Progenitor cell of endocrine pancreas (in vitro differentiated cells): ENCODE results near the gene ORC2. TPM values are rescaled to one million over a fixed set of nuclear protein-coding genes. Genes with fewer than 3 reads are reported as not detected.
"Not testable (repeated sequence)": the region's sequence is repeated elsewhere in the genome, so short reads cannot be mapped to it uniquely, and the experiment has no call there.

Experiments
- DNase-seq: peaks from one replicate; pipeline ENCODE4 v3.0.0; 2021; ENCODE audit warnings: low spot score; ENCODE audit not compliant: unreplicated experiment
- H3K27ac Mint-ChIP-seq: 2 replicates; pipeline ENCODE4 v1.8.0; 2021; ENCODE audit warnings: mild to moderate bottlenecking, moderate library complexity, mixed read lengths
- H3K27me3 Mint-ChIP-seq: 2 replicates; pipeline ENCODE4 v1.8.0; 2021; ENCODE audit warnings: mixed read lengths
- H3K36me3 Mint-ChIP-seq: 2 replicates; pipeline ENCODE4 v1.8.0; 2022; ENCODE audit warnings: mixed read lengths; ENCODE audit not compliant: insufficient read depth
- H3K4me1 Mint-ChIP-seq: 2 replicates; pipeline ENCODE4 v1.8.0; 2021; ENCODE audit warnings: low read depth, mixed read lengths
- H3K4me3 Mint-ChIP-seq: 2 replicates; pipeline ENCODE4 v1.8.0; 2021; ENCODE audit warnings: low read depth, mild to moderate bottlenecking, moderate library complexity, mixed read lengths
- H3K9me3 Mint-ChIP-seq: 2 replicates; pipeline ENCODE4 v1.8.0; 2021; ENCODE audit warnings: low read depth, mixed read lengths
- total RNA-seq: library from RNA; stranded (reverse); gene quantifications from 2 replicates; pipeline ENCODE4 v1.2.1, GENCODE V29; 2021
- TF ChIP-seq, protein P1 (sequence below): fragments of 200-600 bp; sonication (generic); IDR thresholded peaks from one replicate; pipeline ENCODE4 v1.5.0; 2021; ENCODE audit warnings: antibody characterized with exemption, mild to moderate bottlenecking; ENCODE audit not compliant: unreplicated experiment

Gene ORC2
- total RNA-seq, 1 donor from 2014 or later: 39.5 TPM

DNA sequence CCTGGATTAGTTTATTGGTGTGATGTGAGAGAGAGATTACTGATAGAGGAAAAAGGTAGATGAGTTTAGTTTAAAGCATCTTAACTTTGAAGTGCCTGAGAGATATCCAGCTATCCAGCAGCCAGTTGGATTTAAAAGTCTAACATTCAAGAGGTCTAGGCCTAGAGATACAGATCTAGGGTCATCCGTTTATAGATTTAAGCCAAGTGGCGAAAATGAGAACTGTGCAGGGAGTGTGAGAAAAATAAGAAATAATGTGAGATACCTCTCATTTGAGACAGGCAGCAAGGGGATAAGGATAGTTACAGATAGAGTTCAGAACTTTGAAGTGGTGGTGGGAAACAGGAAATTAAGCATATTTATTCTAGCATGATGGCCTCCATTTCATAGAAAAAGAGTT is 5.3 kb upstream of the ORC2 start:
- H3K4me1 Mint-ChIP-seq: peaks cover 21% of the 10 kb centered on the region
- H3K4me3 Mint-ChIP-seq: no peak overlapping the region
- H3K27me3 Mint-ChIP-seq: no peaks in the 10 kb centered on the region
- no peaks in the 10 kb centered on the region for H3K9me3 Mint-ChIP-seq
- H3K36me3 Mint-ChIP-seq: peaks cover 3% of the 10 kb centered on the region
- peak overlapping the region; percentile 6 for H3K27ac Mint-ChIP-seq
- TF ChIP-seq, protein P1, sequence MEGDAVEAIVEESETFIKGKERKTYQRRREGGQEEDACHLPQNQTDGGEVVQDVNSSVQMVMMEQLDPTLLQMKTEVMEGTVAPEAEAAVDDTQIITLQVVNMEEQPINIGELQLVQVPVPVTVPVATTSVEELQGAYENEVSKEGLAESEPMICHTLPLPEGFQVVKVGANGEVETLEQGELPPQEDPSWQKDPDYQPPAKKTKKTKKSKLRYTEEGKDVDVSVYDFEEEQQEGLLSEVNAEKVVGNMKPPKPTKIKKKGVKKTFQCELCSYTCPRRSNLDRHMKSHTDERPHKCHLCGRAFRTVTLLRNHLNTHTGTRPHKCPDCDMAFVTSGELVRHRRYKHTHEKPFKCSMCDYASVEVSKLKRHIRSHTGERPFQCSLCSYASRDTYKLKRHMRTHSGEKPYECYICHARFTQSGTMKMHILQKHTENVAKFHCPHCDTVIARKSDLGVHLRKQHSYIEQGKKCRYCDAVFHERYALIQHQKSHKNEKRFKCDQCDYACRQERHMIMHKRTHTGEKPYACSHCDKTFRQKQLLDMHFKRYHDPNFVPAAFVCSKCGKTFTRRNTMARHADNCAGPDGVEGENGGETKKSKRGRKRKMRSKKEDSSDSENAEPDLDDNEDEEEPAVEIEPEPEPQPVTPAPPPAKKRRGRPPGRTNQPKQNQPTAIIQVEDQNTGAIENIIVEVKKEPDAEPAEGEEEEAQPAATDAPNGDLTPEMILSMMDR: no peak
- DNase-seq: no peak

DNA sequence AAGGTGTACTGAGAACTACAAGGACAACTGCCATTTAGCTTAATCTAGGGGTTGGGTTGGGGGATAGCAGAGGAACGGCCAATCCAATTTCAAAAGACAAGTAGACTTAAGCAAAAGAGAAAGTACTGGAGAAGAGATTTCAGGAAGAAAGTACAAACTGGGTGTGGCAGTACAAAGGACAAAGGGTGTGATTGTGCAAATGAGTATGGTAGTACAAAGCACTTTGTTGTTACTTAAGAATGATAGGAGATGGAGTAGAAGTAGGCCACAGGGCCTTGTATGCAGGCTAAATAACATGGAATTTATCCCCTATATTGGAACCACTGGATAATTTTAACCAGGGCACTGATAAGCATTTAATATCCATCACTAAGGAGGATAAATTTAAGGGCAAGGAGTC is 4.7 kb upstream of the ORC2 start:
- H3K4me3 Mint-ChIP-seq: no peak overlapping the region
- DNase-seq: no peak
- no peaks in the 10 kb centered on the region for H3K27me3 Mint-ChIP-seq
- H3K4me1 Mint-ChIP-seq: peaks cover 22% of the 10 kb centered on the region
- H3K9me3 Mint-ChIP-seq: no peaks in the 10 kb centered on the region
- H3K36me3 Mint-ChIP-seq: peaks cover 3% of the 10 kb centered on the region
- H3K27ac Mint-ChIP-seq: no peak overlapping the region
- TF ChIP-seq, protein P1: no peak

DNA sequence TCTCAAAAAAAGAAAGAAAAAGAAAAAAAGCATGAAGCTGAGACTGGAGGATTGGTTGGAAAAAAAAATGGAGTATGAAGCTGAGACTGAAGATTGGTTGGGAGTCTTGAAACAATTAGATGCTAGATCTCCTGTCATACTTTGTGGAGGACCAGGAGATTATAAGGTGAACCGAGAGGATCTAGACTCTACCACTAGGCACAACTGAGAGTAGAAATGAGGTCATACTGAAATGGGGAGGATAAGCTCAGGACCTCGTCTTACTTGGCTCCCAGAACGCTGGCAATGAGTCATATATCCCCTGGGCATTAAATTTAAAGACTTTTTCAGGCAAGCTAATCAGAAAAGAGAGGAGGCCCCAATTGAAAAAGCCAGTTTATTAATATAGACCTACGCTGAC is 3.3 kb upstream of the ORC2 start:
- no peak overlapping the region for H3K4me3 Mint-ChIP-seq
- peak overlapping the region; percentile 71 for H3K27ac Mint-ChIP-seq
- H3K36me3 Mint-ChIP-seq: peaks cover 3% of the 10 kb centered on the region
- H3K9me3 Mint-ChIP-seq: no peaks in the 10 kb centered on the region
- H3K27me3 Mint-ChIP-seq: no peaks in the 10 kb centered on the region
- TF ChIP-seq, protein P1: no peak
- H3K4me1 Mint-ChIP-seq: peaks cover 29% of the 10 kb centered on the region
- no peak for DNase-seq

DNA sequence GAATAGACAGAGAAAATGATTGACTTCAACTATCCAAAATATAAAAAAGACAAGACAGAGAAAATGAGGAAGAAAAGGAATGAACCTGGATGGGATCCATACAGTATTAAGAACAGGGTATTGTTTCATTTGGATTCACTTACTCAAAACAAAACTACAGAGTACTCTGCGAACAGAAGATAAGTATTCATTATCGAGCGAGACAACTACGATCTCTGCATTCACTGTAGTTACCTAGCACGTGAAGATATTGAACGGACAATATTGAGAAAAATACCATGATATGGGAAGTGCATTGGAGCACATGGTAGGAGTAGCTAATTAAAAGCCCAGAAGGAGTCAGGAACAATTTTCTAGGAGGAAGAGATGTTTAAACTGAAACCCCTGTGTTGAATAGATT is 1.0 kb upstream of the ORC2 start:
- no peaks in the 10 kb centered on the region for H3K27me3 Mint-ChIP-seq
- peaks cover 31% of the 10 kb centered on the region for H3K4me1 Mint-ChIP-seq
- H3K27ac Mint-ChIP-seq: peak overlapping the region; percentile 100
- peak overlapping the region; percentile 89 for H3K4me3 Mint-ChIP-seq
- no peak for DNase-seq
- H3K9me3 Mint-ChIP-seq: no peaks in the 10 kb centered on the region
- TF ChIP-seq, protein P1: no peak
- peaks cover 2% of the 10 kb centered on the region for H3K36me3 Mint-ChIP-seq

DNA sequence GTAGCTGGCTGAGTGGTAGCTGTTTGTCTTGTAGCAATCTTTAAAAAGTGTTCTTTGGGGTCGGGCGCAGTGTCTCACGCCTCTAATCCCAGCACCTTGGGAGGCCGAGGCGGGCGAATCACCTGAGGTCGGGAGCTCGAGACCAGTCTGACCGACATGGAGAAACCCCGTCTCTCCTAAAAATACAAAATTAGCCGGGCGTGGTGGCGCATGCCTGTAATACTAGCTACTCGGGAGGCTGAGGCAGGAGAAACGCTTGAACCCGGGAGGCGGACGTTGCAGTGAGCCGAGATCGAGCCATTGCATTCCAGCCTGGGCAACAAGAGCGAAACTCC is 425 bp upstream of the ORC2 start:
- not testable (repeated sequence) for DNase-seq, H3K9me3 Mint-ChIP-seq, H3K27me3 Mint-ChIP-seq, H3K36me3 Mint-ChIP-seq
- H3K4me3 Mint-ChIP-seq: peak overlapping the region; percentile 89
- peaks cover 36% of the 10 kb centered on the region for H3K4me1 Mint-ChIP-seq
- H3K27ac Mint-ChIP-seq: peak overlapping the region; percentile 100

DNA sequence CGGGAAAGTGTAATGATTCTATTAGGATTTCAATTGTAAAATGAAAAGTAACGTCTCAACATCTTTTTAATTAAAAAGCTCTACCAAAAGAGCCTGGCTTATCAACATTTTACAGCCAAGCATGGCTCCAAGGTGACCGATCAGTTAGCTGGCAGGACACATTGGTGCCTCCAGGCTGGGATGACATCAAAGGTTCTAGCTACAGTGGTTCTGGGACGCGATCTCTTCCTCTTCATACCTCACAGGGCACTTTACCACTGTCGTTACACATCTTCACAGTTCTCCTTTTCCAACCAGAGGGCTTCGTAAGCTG is 693 bp downstream of the ORC2 start:
- no peak for DNase-seq

More for the DNA sequence above, 693 bp downstream of the ORC2 start:
- Mint-ChIP-seq H3K36me3 (peaks cover 2% of the 10 kb centered on the region), H3K27ac (peak overlapping the region; percentile 100), H3K4me3 (peak overlapping the region; percentile 89), H3K27me3 (no peaks in the 10 kb centered on the region), H3K4me1 (peaks cover 34% of the 10 kb centered on the region), H3K9me3 (no peaks in the 10 kb centered on the region)
- TF ChIP-seq, protein P1: no peak
